Measurements from ENCODE around the gene GFI1B.
"Not testable (repeated sequence)": the region's sequence is repeated elsewhere in the genome, so short reads cannot be mapped to it uniquely, and the experiment has no call there.

Gene GFI1B

DNA sequence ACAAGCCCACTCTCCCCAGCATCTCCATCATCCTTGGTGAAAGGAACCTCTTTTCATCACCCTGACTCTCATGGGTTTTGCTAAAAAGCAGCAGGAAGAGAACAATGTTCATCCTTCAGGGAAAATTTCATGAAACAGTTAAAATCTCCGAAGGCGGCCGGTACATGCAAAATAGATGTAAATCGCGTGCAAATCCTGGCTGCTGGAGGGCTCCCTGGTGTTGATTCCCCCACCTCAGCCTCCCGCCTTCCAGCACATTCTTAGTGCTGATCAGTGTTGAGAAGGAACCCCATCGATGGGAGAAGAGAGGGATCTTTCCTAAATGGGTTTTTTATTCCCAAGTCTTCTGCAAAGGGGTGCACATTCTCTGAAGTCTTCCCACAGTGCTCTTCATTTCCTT lies 8.7 kb upstream of the GFI1B start:
- no peak for DNase-seq (ENCODE audit: low read depth)

DNA sequence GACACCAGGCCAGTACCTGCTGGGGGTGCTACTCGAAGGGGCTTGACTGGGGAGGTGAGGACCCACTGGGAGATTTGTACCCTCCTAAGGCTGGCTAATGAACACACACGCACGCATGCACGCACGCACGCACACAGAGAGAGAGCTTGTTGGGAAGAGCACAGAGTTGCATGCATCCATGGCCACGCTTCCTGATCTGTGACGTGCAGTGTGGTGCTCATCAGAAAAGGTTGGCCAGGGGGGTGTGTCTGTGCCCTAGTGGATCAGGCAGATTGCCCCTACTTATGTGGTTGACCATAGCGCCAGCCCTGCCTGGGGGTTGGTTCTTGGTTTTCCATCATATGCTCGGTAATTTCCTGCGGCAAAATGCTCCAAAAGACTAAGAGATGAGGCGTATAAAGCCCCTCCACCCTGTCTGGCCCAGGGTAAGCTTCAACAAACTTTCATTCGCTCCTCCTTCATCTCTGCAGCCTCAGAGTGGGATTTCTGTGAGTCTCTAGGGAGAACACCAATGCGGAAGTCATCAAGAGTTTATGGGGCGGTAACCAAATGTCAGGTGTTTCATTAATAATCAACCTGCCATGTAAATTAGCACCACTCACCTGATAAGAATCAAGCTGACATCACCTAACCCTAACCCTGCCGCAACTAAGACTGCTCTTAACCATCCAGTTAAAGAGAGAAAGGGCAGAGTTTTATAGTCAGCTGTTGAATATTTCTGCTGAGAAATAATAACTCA lies 8.0 kb upstream of the GFI1B start:
- DNase-seq (ENCODE audit: low read depth) = no peak

DNA sequence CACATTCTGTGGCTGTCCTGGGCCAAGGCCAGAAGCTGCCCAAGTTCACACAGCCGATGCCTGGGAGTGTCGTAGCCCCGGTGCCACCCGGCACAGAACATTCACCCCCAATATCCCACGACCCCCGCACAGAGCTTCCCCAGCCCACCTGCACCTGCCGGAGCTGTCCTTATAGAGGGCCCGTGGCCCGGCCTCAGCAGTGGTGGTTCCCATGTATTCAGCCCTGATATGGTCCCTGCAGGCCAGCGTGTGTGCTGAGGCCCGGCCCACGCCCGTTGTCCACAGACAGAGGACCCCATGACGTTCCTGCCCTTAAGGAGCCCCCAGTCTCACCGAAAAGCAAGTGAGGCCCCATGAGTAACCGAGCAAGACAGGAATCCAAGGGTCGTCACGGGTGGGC lies 5.3 kb upstream of the GFI1B start:
- DNase-seq (ENCODE audit: low read depth) = no peak

DNA sequence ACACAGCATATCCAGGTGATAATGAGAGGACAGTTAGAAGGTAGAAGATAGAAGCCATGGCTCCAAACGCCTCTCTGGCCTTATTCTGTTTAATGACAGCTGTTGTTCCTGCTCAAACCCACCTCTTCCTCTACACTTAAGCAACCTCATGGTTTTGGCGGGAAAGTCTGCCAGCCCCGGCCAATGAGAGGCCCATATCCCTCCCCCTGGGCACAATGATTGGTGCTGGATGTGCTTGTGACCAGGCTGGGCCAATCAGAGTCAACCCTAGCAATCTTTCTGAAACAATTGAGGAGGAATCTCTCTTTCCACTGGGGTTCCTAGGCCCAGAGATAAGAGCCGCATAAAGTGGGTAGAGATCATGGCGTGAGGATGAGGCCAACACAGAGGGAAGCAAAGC lies 4.8 kb upstream of the GFI1B start:
- peak; percentile 49 for DNase-seq (ENCODE audit: low read depth)

DNA sequence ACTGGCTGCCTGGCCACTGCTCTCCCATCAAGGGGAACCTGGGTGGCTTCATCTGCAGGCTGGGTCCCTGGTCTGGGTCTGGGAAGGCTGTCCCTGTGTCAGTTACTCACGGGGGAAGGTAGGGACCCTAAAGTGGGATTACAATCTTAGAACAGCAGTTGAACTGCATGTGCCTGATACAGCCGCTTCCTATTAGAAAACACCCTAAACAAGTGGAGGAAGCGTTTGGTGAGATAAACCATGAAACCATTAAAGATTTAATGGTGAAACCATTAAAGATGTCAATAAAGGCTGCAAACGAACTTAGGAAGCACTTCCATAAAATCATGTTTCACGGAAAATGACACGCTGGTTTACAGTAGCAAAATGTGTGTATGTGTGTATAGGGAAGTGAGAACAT lies 2.5 kb upstream of the GFI1B start:
- DNase-seq (ENCODE audit: low read depth) = no peak

DNA sequence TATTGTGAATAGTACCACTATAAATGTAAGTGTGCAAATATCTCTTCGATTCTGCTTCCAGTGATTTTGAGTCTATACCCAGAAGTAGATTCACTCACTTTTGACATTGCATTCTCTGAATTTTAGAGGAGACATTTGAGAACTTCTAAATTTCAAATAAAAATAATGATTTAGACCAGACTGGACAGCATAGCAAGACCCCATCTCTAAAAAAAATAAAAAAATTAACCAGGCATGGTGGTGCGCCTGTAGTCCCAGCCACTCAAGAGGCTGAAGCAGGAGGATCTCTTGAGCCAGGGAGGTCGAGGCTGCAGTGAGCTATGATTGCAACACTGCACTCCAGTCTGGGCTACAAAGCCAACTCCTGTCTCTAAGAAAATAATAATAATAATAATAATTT lies 1.9 kb upstream of the GFI1B start:
- DNase-seq (ENCODE audit: low read depth) = no peak

DNA sequence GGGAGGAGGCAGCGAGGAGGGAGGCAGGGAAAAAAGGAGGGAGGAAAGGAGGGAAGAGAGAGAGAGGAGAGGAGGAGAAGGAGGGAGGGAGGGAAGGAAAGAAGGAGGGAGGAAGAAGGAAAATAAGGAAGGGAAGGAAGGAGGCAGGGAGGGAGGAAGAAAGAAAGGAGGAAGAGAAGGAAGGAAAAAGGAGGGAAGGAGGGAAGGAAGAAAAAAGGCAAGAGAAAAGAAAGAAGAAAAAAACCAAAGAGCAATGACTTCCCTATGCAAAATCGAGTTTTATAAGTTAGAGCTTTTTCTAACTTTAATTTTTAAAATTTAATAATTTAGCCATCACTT lies 413 bp upstream of the GFI1B start:
- no peak for DNase-seq (ENCODE audit: low read depth)

DNA sequence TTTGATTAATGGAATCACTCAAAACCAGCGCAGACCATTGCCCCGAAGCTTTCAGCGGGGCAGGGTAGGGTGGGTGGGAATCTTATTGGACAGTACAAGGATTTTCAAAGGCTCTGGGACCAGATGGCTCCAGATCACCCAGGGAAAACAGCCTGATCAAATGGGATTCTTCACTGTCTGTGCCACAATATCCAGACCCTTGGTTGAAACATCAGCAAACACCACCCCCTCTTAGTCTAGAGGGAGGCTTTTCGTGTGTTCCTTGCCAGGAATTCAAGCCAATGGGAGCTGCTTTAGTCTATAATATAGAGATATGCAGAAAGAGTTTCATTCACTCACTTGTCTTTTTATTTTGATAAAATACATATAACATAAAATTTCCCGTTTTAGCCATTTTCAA lies 1.7 kb downstream of the GFI1B start:
- no peak for DNase-seq (ENCODE audit: low read depth)

DNA sequence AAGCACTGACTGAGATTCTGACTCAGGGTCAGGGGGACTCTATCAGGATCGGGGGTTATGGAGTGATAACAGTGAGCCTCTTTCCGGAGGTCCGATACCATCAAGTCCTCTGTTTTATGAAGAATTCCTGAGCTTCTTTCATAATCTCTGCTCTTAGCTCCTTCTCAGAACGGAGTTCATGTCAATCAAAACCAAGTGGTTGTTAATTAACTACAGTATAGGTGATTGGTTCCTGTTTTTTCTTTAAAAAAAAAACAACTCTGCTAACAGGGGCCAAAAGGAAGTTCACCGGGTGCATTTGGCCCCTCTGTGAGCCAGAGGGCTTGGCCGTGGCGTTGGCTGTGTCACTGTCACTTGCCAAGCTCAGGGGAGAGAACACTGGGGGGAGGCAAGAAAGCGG lies 4.0 kb downstream of the GFI1B start:
- no peak for DNase-seq (ENCODE audit: low read depth)

DNA sequence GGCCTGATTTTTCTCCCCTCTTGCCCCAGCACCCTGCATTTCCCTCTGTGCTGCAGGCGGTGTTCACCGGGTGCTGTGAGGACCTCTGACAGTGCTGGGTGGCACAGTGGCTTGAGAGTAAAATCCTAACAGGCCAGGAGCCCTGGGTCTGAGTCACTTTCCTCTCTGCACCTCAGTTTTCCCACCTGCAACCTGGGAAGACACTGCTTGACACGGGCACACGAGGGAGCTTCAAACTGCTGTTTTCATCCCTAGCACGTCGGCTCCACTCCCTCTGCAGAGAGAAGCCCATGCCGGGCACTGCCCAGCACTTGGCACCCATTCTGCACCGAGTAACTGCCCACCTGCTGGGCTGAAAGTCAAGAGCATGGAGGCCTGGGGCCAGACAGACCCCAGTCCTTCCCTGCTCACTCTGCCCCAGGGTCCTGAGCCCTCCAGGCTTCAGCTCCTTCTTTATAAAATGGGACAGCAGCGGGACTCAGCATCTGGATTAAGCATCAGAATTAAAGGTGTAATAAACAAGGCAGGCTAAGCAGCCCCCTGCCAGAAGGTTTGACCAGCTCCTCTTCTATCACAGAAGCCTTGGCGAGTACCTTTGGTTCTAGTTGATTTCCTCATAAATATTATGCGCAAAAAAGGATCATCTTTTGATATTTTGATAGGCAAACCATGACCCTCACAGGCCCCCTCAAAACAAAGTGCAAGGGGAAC lies 5.2 kb downstream of the GFI1B start:
- DNase-seq (ENCODE audit: low read depth) = no peak

DNA sequence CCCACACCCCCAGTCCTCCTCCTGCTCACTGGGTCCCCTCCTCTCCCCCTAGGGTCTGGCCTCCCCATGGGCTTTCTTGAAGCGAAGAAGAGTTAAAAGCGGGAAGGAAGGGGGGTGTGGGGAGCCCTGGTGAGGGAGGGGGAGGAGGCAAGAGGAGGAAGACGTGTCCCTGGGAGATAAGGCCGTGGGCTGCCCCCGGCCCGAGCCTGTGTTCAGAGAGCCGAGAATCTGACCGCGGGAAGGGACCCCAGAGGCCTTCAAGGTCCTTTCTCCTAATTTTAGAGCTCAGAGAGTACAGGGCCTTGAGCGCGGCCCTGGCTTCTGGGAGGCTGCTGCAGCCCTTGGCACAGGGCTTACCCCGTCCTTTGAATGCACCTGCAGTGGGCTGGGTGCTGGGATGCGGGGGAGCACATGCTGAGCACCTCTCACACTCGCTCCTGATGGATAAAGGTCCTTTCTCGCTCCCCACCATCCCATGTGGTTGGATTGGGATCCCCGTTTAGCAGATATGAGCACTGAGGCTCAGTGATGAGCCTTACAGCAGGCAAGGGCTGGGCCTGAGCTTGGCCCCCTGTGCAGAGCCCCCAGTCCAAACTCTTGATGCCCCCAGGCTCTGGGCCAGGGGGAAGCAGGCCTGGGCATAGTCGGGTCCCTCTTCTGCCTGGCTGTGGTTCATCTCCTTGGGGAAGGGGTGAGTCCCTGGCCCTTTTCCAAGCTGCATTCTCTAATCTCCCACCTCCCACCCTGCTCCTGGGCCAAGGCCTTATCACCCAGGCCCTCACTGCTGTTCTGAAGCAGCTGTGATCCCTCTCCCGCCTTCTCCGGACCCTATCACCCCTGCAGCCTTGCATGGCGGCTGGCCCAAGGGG lies 5.9 kb downstream of the GFI1B start:
- no peak for DNase-seq (ENCODE audit: low read depth)

DNA sequence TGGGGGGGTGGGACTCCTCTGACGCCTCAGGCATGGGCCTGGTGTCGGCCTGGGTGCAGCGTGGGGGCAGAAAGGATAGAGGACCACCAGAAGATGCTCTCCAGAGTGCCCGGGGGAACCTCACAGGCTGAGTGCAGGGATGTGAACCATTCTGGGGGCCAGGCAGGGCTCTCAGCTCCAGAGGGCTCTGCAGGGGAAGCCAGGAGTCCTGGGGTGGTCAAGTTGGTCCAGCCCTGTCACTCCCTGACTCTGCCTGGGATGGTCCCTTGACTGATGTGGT lies 6.5 kb downstream of the GFI1B start:
- no peak for DNase-seq (ENCODE audit: low read depth)

DNA sequence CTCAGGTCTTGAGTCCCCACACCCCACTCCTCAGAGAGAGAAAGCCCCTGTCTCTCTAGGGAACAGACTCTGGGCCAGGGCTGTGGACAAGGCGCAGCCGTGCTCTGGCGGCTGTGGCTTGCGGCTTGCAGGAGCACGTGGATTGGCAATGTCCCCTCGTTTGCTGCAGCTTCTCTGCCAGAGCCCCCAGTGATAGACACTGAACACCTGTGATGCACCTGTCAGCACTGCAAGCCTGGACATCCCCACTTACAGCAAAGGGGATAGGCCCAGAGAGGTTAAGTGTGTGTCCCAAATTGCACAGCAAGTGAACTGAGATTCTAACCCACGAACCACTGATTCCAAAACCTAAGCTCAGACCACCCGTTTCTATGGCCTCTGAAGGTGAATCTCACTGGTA lies 7.0 kb downstream of the GFI1B start:
- no peak for DNase-seq (ENCODE audit: low read depth)

DNA sequence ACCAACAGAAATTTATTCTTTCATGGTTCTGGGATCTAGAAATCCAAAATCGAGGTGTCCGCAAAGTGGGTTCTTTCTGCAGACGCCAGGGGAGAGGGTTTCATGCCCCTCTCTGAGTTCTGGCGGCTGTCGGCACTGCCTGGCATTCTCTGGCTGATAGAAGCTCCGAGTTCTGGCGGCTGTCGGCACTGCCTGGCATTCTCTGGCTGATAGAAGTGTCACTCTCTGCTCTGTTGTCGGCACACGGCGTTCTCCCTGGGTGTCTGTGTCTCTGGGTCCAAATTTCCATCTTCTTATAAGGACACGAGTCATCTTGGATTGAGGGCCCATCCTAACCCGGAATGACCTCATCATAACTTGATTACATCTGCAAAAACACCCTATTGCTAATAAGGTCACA lies 7.6 kb downstream of the GFI1B start:
- DNase-seq (ENCODE audit: low read depth) = no peak

DNA sequence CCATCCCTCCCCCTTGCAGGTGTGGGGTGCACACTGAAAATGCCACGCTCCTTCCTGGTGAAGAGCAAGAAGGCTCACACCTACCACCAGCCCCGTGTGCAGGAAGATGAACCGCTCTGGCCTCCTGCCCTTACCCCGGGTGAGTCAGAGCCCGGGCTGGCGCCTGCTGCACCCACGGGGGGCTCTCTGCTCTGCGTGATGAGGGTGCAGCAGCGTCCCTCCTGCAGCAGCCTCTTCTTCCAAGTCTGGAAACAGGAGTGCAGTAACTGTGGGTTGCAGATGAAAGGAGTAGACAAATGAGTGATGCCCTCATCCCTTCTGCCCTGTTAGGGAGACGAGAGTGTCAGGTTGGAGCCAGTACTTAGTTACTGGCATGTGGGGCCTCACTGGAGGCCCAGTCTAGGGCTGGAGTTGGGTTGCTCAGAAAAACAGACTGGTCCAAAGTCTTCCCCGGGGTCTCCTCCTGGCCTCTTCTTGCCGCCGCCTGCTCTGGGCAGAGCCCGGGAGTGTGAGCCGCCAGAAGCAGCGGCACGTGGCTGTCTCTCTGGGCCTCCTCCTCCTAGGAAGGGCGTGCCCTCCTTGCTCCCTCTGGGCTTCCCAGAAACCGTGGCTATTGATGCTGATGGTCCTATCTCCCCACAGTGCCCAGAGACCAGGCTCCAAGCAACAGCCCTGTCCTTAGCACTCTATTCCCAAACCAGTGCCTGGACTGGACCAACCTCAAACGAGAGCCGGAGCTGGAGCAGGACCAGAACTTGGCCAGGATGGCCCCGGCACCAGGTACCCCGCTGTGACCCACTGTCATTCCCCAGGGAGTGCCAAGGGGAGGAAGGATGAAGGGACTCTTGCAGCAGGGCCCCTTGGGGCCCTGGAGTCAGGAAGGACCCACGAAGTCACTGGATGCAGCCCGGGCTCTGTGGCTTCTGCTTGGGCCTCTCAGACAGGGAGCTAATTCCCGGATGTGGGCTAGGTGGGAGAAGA lies 8.4 kb downstream of the GFI1B start:
- peak; percentile 13 for DNase-seq (ENCODE audit: low read depth)

DNA sequence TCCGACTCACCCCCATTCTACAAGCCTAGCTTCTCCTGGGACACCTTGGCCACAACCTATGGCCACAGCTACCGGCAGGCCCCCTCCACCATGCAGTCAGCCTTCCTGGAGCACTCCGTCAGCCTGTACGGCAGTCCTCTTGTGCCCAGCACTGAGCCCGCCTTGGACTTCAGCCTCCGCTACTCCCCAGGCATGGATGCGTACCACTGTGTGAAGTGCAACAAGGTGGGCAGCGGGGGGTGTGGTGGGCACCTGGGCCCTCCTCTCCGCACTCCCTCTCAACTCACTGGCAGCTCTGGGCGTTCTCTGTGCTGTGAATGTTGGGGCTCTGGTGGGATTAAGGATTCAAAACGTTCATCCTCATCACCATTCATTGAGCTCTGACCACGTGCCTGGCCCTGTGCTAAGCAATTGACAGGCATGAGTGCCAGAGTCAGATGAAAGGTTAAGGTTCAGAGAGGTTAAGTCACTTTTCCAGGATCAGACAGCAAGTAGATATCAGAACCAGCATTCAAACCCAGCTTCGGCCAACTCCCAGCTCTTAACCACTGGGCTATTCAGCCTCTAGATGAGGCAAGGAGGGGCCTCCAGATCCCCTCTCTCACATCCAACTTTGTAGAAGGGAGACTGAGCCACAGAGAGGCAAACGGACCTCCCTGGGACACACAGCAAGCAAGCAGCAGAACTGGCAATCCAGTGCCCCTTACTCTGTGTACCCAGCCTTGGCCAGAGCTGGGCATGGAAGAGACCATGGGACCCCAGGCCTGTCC lies 9.9 kb downstream of the GFI1B start:
- DNase-seq (ENCODE audit: low read depth) = no peak

DNA sequence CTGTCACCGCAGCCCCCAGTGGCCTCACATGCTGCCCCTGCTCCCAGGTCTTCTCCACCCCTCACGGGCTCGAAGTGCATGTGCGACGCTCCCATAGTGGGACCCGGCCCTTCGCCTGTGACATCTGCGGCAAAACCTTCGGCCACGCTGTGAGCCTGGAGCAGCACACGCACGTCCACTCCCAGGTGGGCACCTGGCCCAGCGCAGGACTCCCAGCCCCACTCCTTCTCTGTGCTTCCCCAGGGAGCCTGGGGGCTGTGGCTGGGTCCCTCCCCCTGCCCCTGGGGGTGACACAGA lies 10.5 kb downstream of the GFI1B start:
- DNase-seq (ENCODE audit: low read depth) = no peak

DNA sequence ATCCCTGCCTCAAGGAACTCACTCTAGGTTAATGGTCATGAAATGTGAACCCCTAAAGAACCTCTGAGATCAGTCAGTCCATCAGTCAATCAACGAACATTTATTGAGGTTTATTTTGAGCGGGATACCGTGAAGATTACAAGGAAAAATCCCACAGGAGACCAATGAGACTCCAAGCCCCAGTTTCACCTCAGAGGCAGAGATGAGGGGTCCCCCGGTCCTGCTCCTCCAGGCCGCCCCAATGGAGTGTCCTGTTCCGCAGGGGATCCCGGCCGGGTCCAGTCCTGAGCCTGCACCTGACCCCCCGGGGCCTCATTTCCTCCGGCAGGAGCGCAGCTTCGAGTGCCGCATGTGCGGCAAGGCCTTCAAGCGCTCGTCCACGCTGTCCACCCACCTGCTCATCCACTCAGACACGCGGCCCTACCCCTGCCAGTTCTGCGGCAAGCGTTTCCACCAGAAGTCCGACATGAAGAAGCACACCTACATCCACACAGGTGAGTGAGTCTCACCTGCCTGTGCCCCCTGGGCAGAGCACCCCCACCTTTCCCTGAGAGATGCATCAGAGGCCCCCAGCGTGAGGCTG lies 11.0 kb downstream of the GFI1B start:
- DNase-seq (ENCODE audit: low read depth) = no peak

DNA sequence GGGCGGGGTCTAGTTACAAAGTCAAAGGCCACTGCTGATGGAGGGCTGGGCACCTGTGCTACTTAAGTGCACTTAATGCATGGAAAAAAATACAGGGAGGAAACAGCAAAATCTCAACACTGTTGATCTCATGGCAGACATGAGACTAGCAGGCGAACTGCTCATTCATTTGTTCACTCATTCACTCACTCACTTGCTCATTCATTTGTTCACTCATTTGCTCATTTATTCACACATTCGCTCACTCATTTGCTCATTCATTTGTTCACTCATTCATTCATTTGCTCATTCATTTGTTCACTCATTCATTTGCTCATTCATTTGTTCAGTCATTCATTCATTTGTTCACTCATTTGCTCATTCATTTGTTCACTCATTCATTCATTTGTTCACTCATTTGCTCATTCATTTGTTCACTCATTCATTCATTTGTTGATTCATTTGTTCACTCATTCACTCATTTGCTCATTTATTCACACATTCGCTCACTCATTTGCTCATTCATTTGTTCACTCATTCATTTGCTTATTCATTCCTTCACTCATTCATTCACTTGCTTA lies 11.6 kb downstream of the GFI1B start:
- DNase-seq (ENCODE audit: low read depth) = not testable (repeated sequence)

DNA sequence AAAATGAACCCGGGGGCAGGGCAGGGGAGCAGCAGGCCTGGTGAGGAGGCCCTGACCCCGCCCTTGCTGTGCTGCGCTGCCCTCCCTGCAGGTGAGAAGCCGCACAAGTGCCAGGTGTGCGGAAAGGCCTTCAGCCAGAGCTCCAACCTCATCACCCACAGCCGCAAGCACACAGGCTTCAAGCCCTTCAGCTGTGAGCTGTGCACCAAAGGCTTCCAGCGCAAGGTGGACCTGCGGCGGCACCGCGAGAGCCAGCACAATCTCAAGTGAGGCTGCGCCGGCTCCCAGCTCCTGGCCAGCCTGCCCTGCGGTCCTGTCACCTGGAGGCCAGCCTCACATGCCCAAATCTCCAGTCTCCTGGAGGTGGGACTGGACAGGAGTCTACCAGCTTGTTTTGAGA lies 12.3 kb downstream of the GFI1B start:
- no peak for DNase-seq (ENCODE audit: low read depth)
